ENCODE measurements around the gene ENOSF1. TPM values are rescaled to one million over a fixed set of nuclear protein-coding genes. Genes with fewer than 3 reads are reported as not detected.

The ENOSF1 gene
- total and polyA plus RNA-seq, 2 donors (not counting 1 experiment from before 2014, with no cell fraction given): 8.0 to 34.8 TPM

DNA sequence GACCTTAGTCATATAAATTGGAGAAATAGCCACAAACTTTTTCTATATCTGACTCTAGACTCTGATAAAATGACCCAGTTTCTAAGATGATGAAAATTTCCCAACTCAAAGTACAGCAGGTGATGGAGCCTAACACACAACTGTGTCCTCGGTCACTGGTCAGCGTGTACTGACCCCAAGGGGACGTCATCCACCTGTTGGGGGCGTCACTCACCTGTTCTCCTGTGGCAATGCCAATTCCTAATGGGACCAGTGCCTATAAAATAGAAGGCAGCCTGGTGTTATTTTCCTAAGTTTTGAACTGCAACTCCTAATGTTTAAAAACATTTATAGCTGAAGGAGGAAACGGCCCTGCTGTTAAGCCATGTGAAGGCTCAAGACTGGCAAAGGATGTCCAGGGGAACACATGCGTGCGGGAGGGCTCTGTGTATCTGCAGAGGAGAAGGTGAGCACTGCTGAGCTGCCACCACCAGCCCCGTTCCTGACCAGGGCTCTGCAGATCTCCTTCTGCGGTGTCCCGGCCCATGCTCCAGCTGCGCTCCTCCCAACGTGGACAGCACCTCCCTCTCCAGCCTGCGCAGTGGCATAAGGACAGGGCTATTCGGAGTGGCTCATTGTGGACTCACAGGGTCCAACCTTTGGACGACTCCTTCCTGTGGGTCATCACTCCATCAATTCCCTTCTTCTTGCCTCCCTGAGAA is 33.8 kb downstream of the ENOSF1 start:
- intact Hi-C loops (cut with micrococcal nuclease): no loop called here
- no peak overlapping the region for H3K4me2 ChIP-seq (replicated peaks; ENCODE audit: low read depth, low read length, poor library complexity, severe bottlenecking)
- WGBS (ENCODE audit: insufficient coverage): 97% methylated on average over 14 of the region's 15 CpGs
- POLR2A ChIA-PET: no interaction called here
- no peak overlapping the region for H3K9ac ChIP-seq (ENCODE audit: low read length)
- Mint-ChIP-seq H3K4me1 (no peaks in the 10 kb centered on the region), H3K27ac (no peak overlapping the region), H3K4me3 (no peak overlapping the region), H3K27me3 (no peaks in the 10 kb centered on the region), H3K9me3 (ENCODE audit: insufficient read depth) (no peaks in the 10 kb centered on the region)
- DNase-seq: no peak
- H3K36me3 ChIP-seq (replicated peaks in 1 of 2; ENCODE audit: control extremely low read depth in 1 of 2, control insufficient read depth in 1 of 2, extremely low read depth in 1 of 2, insufficient read depth in 2 of 2, low read length in 1 of 2): no peaks in the 10 kb centered on the region
- H3K27ac ChIP-seq (ENCODE audit: low read length in 2 of 2): no peak overlapping the region
- no peaks in the 10 kb centered on the region for H3K4me1 ChIP-seq (ENCODE audit: control insufficient read depth in 2 of 2, insufficient read depth in 2 of 2, low read length in 2 of 2)
- H4K20me1 ChIP-seq (ENCODE audit: control insufficient read depth, insufficient read depth, low read length, poor library complexity, severe bottlenecking): no peaks in the 10 kb centered on the region
- no peak for ATAC-seq (ENCODE audit: low read depth)
- CTCF ChIA-PET: no interaction called here
- H2AFZ ChIP-seq (ENCODE audit: insufficient read depth, low read depth, low read length, poor library complexity, severe bottlenecking): no peak overlapping the region
- H3K27me3 ChIP-seq (replicated peaks in 1 of 4; ENCODE audit: control extremely low read depth in 1 of 4, control insufficient read depth in 3 of 4, insufficient read depth in 4 of 4, low read length in 3 of 4): no peaks in the 10 kb centered on the region
- no peak for TF ChIP-seq EZH2 (IDR thresholded peaks at IDR 0.05; ENCODE audit: borderline replicate concordance, insufficient read depth, low read depth, low read length, poor library complexity, severe bottlenecking)
- TF ChIP-seq CTCF (IDR thresholded peaks at IDR 0.05): no peak
- H3K79me2 ChIP-seq (ENCODE audit: control insufficient read depth, insufficient read depth, low read length): no peaks in the 10 kb centered on the region
- H3K4me3 ChIP-seq (ENCODE audit: control extremely low read depth in 1 of 5, extremely low read depth in 1 of 5, insufficient read depth in 1 of 5, low read depth in 2 of 5, low read length in 4 of 5): no peak overlapping the region
- H3K9me3 ChIP-seq (ENCODE audit: control extremely low read depth in 1 of 3, control insufficient read depth in 2 of 3, insufficient read depth in 1 of 3, low read length in 2 of 3): no peaks in the 10 kb centered on the region

DNA sequence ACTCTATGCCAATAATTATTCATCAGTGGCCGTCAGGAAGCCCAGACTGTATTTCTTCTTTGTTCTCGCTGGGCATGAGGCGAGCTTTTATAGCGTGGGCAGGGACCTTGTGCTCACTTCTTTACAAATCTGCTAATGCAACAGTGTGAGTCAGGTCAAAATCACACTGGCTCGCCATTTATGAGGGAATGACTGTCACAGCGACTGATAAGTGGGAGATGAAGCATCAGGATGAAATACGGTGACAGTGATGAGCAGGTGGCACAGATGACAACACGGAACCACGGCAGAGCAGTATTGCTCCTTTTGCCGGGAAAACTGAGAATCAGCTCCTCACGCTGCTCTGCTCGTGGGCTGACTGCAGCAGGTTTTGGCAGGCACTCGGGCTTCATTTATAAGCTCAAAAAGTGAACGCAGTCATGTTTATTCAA is 34.5 kb downstream of the ENOSF1 start:
- no peaks in the 10 kb centered on the region for H3K27me3 ChIP-seq (replicated peaks in 1 of 4; ENCODE audit: control extremely low read depth in 1 of 4, control insufficient read depth in 3 of 4, insufficient read depth in 4 of 4, low read length in 3 of 4)
- H3K4me3 Mint-ChIP-seq: no peak overlapping the region
- H3K4me2 ChIP-seq (replicated peaks; ENCODE audit: low read depth, low read length, poor library complexity, severe bottlenecking): no peak overlapping the region
- intact Hi-C loops (cut with micrococcal nuclease): no loop called here
- H2AFZ ChIP-seq (ENCODE audit: insufficient read depth, low read depth, low read length, poor library complexity, severe bottlenecking): no peak overlapping the region
- no peaks in the 10 kb centered on the region for H3K4me1 ChIP-seq (ENCODE audit: control insufficient read depth in 2 of 2, insufficient read depth in 2 of 2, low read length in 2 of 2)
- no peak overlapping the region for H3K4me3 ChIP-seq (ENCODE audit: control extremely low read depth in 1 of 5, extremely low read depth in 1 of 5, insufficient read depth in 1 of 5, low read depth in 2 of 5, low read length in 4 of 5)
- H3K27ac Mint-ChIP-seq: no peak overlapping the region
- DNase-seq (no peak), ATAC-seq (ENCODE audit: low read depth) (no peak)
- no peaks in the 10 kb centered on the region for H3K27me3 Mint-ChIP-seq
- WGBS (ENCODE audit: insufficient coverage): 97% methylated on average over 14 of the region's 14 CpGs
- H3K36me3 ChIP-seq (replicated peaks in 1 of 2; ENCODE audit: control extremely low read depth in 1 of 2, control insufficient read depth in 1 of 2, extremely low read depth in 1 of 2, insufficient read depth in 2 of 2, low read length in 1 of 2): no peaks in the 10 kb centered on the region
- H4K20me1 ChIP-seq (ENCODE audit: control insufficient read depth, insufficient read depth, low read length, poor library complexity, severe bottlenecking): no peaks in the 10 kb centered on the region
- ChIA-PET CTCF (no interaction called here), POLR2A (no interaction called here)
- no peaks in the 10 kb centered on the region for H3K79me2 ChIP-seq (ENCODE audit: control insufficient read depth, insufficient read depth, low read length)
- TF ChIP-seq CTCF (IDR thresholded peaks at IDR 0.05) (no peak), EZH2 (IDR thresholded peaks at IDR 0.05; ENCODE audit: borderline replicate concordance, insufficient read depth, low read depth, low read length, poor library complexity, severe bottlenecking) (no peak)
- H3K9ac ChIP-seq (ENCODE audit: low read length): no peak overlapping the region
- H3K4me1 Mint-ChIP-seq: no peaks in the 10 kb centered on the region
- no peaks in the 10 kb centered on the region for H3K9me3 ChIP-seq (ENCODE audit: control extremely low read depth in 1 of 3, control insufficient read depth in 2 of 3, insufficient read depth in 1 of 3, low read length in 2 of 3)
- no peaks in the 10 kb centered on the region for H3K9me3 Mint-ChIP-seq (ENCODE audit: insufficient read depth)
- H3K27ac ChIP-seq (ENCODE audit: low read length in 2 of 2): no peak overlapping the region
